ENCODE results near the gene DOCK1. TPM values are rescaled to one million over a fixed set of nuclear protein-coding genes. Genes with fewer than 3 reads are reported as not detected.
A peak's percentile ranks its signal among the peaks of the same experiment; 100 is the strongest.

Gene DOCK1
- total and polyA plus RNA-seq, 2 donors (not counting 1 experiment from before 2014, with no cell fraction given) = 20.5 to 91.0 TPM

DNA sequence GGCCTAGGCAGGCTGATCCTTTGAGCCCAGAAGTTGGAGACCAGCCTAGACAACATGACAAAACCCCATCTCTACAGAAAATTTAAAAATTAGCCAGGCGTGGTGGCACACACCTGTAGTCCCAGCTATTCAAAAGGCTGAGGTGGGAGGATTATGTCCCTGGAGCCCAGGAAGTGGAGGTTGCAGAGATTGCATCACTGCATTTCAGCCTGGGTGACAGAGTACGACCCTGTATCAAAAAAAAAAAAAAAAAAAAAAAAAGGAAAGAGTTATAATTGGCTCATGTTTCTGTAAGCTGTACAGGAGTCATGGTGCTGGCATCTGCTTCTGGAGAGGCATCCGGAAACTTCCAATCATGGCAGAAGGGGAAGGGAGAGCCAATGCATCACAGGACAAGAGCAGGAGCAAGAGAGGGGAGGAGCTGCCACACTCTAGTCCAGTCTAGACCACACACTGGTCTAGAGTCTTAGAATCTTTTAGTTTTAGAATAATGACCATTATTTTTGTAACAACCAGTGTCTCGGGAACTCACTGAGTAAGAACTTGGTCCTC lies 16.8 kb downstream of the DOCK1 start:
- Histone ChIP-seq H3K27me3 (ENCODE audit: control insufficient read depth, insufficient read depth, low read length) (no peaks in the 10 kb centered on the region), H3K4me2 (ENCODE audit: extremely low read depth, insufficient read depth, low read length) (no peak overlapping the region), H3K4me3 (replicated peaks in 1 of 4; ENCODE audit: control extremely low read depth in 1 of 4, insufficient read depth in 1 of 4, low read depth in 3 of 4, low read length in 4 of 4) (no peak overlapping the region), H4K20me1 (ENCODE audit: control insufficient read depth, extremely low read depth, insufficient read depth, low read length) (no peaks in the 10 kb centered on the region), H2AFZ (ENCODE audit: low read length) (no peak overlapping the region), H3K79me2 (ENCODE audit: control insufficient read depth, insufficient read depth, low read length) (peaks cover 38% of the 10 kb centered on the region), H3K4me1 (ENCODE audit: control insufficient read depth, extremely low read depth, insufficient read depth, low read length) (no peaks in the 10 kb centered on the region), H3K9me3 (ENCODE audit: control insufficient read depth, insufficient read depth, low read depth, low read length) (no peaks in the 10 kb centered on the region), H3K9ac (ENCODE audit: insufficient read depth, low read length) (no peak overlapping the region), H3K27ac (ENCODE audit: insufficient read depth, low read length) (no peak overlapping the region), H3K36me3 (ENCODE audit: control insufficient read depth, insufficient read depth, low read length) (peaks cover 2% of the 10 kb centered on the region)
- no peak for TF ChIP-seq EZH2 (IDR thresholded peaks at IDR 0.05; ENCODE audit: low read length, missing control alignments)
- TF ChIP-seq, protein P1, sequence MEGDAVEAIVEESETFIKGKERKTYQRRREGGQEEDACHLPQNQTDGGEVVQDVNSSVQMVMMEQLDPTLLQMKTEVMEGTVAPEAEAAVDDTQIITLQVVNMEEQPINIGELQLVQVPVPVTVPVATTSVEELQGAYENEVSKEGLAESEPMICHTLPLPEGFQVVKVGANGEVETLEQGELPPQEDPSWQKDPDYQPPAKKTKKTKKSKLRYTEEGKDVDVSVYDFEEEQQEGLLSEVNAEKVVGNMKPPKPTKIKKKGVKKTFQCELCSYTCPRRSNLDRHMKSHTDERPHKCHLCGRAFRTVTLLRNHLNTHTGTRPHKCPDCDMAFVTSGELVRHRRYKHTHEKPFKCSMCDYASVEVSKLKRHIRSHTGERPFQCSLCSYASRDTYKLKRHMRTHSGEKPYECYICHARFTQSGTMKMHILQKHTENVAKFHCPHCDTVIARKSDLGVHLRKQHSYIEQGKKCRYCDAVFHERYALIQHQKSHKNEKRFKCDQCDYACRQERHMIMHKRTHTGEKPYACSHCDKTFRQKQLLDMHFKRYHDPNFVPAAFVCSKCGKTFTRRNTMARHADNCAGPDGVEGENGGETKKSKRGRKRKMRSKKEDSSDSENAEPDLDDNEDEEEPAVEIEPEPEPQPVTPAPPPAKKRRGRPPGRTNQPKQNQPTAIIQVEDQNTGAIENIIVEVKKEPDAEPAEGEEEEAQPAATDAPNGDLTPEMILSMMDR (conservative IDR thresholded peaks at IDR 0.05 in 1 of 2, IDR thresholded peaks at IDR 0.05 in 1 of 2; ENCODE audit: low read depth in 1 of 2, low read length in 2 of 2) = no peak
- DNase-seq (ENCODE audit: low read depth in 2 of 2) = peak; percentile 64 to 91

DNA sequence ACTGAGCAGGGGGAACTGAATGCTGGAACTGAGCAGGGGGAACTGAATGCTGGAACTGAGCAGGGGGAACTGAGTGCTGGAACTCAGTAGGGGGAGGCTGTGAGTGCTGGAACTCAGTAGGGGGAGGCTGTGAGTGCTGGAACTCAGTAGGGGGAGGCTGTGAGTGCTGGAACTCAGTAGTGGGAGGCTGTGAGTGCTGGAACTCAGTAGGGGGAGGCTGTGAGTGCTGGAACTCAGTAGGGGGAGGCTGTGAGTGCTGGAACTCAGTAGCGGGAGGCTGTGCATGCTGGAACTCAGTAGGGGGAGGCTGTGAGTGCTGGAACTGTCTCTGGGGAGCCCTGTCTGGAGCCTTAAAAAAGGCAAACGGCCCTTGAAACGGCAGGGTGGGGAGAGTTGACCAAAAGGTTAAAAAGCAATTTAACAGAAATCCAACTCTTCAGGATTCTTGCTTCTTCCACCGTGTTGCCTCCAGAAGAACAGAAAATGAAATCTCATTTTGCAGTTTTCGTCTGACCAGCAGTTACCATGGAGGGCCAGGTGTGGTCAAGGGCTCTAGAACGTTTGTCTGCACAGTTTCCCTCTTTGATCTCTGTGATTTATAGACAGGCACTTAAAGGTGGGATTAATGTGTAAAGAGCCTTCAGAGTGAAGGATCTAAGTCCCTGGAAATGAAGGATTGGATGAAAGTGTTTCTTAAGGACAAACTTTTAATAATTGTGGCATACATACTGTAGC lies 19.1 kb downstream of the DOCK1 start:
- no peak for DNase-seq (ENCODE audit: low read depth in 2 of 2)
- no peaks in the 10 kb centered on the region for H4K20me1 ChIP-seq (ENCODE audit: control insufficient read depth, extremely low read depth, insufficient read depth, low read length)
- no peak overlapping the region for H2AFZ ChIP-seq (ENCODE audit: low read length)
- no peak overlapping the region for H3K4me2 ChIP-seq (ENCODE audit: extremely low read depth, insufficient read depth, low read length)
- H3K9ac ChIP-seq (ENCODE audit: insufficient read depth, low read length) = no peak overlapping the region
- H3K4me1 ChIP-seq (ENCODE audit: control insufficient read depth, extremely low read depth, insufficient read depth, low read length) = no peaks in the 10 kb centered on the region
- no peaks in the 10 kb centered on the region for H3K9me3 ChIP-seq (ENCODE audit: control insufficient read depth, insufficient read depth, low read depth, low read length)
- no peak overlapping the region for H3K4me3 ChIP-seq (replicated peaks in 1 of 4; ENCODE audit: control extremely low read depth in 1 of 4, insufficient read depth in 1 of 4, low read depth in 3 of 4, low read length in 4 of 4)
- peaks cover 2% of the 10 kb centered on the region for H3K36me3 ChIP-seq (ENCODE audit: control insufficient read depth, insufficient read depth, low read length)
- no peak overlapping the region for H3K27ac ChIP-seq (ENCODE audit: insufficient read depth, low read length)
- TF ChIP-seq, protein P1 (conservative IDR thresholded peaks at IDR 0.05 in 1 of 2, IDR thresholded peaks at IDR 0.05 in 1 of 2; ENCODE audit: low read depth in 1 of 2, low read length in 2 of 2) = no peak
- no peak for TF ChIP-seq EZH2 (IDR thresholded peaks at IDR 0.05; ENCODE audit: low read length, missing control alignments)
- H3K79me2 ChIP-seq (ENCODE audit: control insufficient read depth, insufficient read depth, low read length) = peaks cover 23% of the 10 kb centered on the region
- H3K27me3 ChIP-seq (ENCODE audit: control insufficient read depth, insufficient read depth, low read length) = no peaks in the 10 kb centered on the region

DNA sequence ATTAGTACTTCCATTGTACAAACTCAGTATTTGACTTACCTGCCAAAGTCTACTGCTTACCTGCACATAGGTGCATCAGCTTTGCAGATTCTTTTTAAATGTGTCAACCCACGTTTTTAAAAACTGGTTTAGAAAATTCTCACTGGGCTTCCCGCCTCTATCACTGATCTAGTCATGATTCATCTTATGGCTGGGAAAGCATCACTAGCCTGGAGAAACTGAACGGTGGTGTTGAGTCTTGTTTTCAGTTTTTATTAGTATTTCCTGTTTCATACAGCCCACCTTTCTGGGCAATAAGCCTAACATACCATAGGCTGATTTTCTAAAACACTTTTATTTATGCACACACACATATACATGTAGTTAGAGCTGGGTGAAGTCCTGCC lies 19.7 kb downstream of the DOCK1 start:
- Histone ChIP-seq H3K27ac (ENCODE audit: insufficient read depth, low read length) (no peak overlapping the region), H3K9ac (ENCODE audit: insufficient read depth, low read length) (no peak overlapping the region)

More for the DNA sequence above, 19.7 kb downstream of the DOCK1 start:
- Histone ChIP-seq H2AFZ (ENCODE audit: low read length) (no peak overlapping the region), H3K36me3 (ENCODE audit: control insufficient read depth, insufficient read depth, low read length) (no peaks in the 10 kb centered on the region), H3K27me3 (ENCODE audit: control insufficient read depth, insufficient read depth, low read length) (no peaks in the 10 kb centered on the region), H3K9me3 (ENCODE audit: control insufficient read depth, insufficient read depth, low read depth, low read length) (no peaks in the 10 kb centered on the region), H4K20me1 (ENCODE audit: control insufficient read depth, extremely low read depth, insufficient read depth, low read length) (no peaks in the 10 kb centered on the region), H3K4me3 (replicated peaks in 1 of 4; ENCODE audit: control extremely low read depth in 1 of 4, insufficient read depth in 1 of 4, low read depth in 3 of 4, low read length in 4 of 4) (no peak overlapping the region), H3K79me2 (ENCODE audit: control insufficient read depth, insufficient read depth, low read length) (peaks cover 20% of the 10 kb centered on the region), H3K4me2 (ENCODE audit: extremely low read depth, insufficient read depth, low read length) (no peak overlapping the region), H3K4me1 (ENCODE audit: control insufficient read depth, extremely low read depth, insufficient read depth, low read length) (no peaks in the 10 kb centered on the region)
- TF ChIP-seq, protein P1 (conservative IDR thresholded peaks at IDR 0.05 in 1 of 2, IDR thresholded peaks at IDR 0.05 in 1 of 2; ENCODE audit: low read depth in 1 of 2, low read length in 2 of 2) = no peak
- no peak for TF ChIP-seq EZH2 (IDR thresholded peaks at IDR 0.05; ENCODE audit: low read length, missing control alignments)
- peak in 1 of 2 donors; percentile 33 for DNase-seq (ENCODE audit: low read depth in 2 of 2)

Measured in fibroblast of lung (primary cell).